ENCODE measurements around the gene ETNPPL.

- TF ChIP-seq CTCF (IDR thresholded peaks at IDR 0.05; ENCODE audit: low read length) (no peak), EZH2 (IDR thresholded peaks at IDR 0.05; ENCODE audit: borderline replicate concordance, low read length) (no peak)
Measured at GRCh38 chr4:108786351-108786750, 23.5 kb upstream of the ETNPPL start.

Data from OCI-LY1 (cell line).